Endometrial microvascular endothelial cells (primary cell): ENCODE results near the gene HSD17B11. TPM values are rescaled to one million over a fixed set of nuclear protein-coding genes. Genes with fewer than 3 reads are reported as not detected.
"Not testable (repeated sequence)": the region's sequence is repeated elsewhere in the genome, so short reads cannot be mapped to it uniquely, and the experiment has no call there.

ENCODE experiments used
- in situ Hi-C: cut with HindIII; loops from 2 replicates; pipeline ENCODE4 v1.10.0; 2017; ENCODE audit warnings: low sequenced_read_pairs, low pct_unique_long_range_greater_than_20kb; ENCODE audit errors: inconsistent ontology term
- total RNA-seq: library from RNA; depleted of rRNA; stranded (reverse); fragments of >200 nt; gene quantifications from one replicate; pipeline ENCODE4 v1.2.3, GENCODE V29; 2015; ENCODE audit errors: inconsistent ontology term

Gene HSD17B11
- total RNA-seq, 1 donor from 2014 or later = 26.9 TPM

GRCh38 chr4:87317527-87317926, 73.5 kb downstream of the HSD17B11 start:
- in situ Hi-C loops = no loop called here

GRCh38 chr4:87316961-87317360, 74.0 kb downstream of the HSD17B11 start:
- in situ Hi-C loops = no loop called here

GRCh38 chr4:87315000-87315399, 76.0 kb downstream of the HSD17B11 start:
- in situ Hi-C loops = not testable (repeated sequence)

GRCh38 chr4:87313756-87314155, 77.2 kb downstream of the HSD17B11 start:
- in situ Hi-C loops = no loop called here

- in situ Hi-C loops = no loop called here
These were observed 79.3 kb downstream of the HSD17B11 start for GRCh38 chr4:87311684-87312083.

GRCh38 chr4:87310691-87311335, 80.2 kb downstream of the HSD17B11 start:
- in situ Hi-C loops = no loop called here

GRCh38 chr4:87309625-87310024, 81.4 kb downstream of the HSD17B11 start:
- in situ Hi-C loops = no loop called here

GRCh38 chr4:87306056-87306455, 84.9 kb downstream of the HSD17B11 start:
- in situ Hi-C loops = no loop called here

GRCh38 chr4:87305562-87305961, 85.4 kb downstream of the HSD17B11 start:
- in situ Hi-C loops = no loop called here

GRCh38 chr4:87304745-87305432, 86.1 kb downstream of the HSD17B11 start:
- in situ Hi-C loops = no loop called here

- in situ Hi-C loops = no loop called here
These were observed 91.1 kb downstream of the HSD17B11 start for GRCh38 chr4:87299898-87300297.

GRCh38 chr4:87298362-87298761, 92.6 kb downstream of the HSD17B11 start:
- in situ Hi-C loops = no loop called here

GRCh38 chr4:87294911-87295310, 96.1 kb downstream of the HSD17B11 start:
- in situ Hi-C loops = not testable (repeated sequence)

- in situ Hi-C loops = not testable (repeated sequence)
These were observed 97.1 kb downstream of the HSD17B11 start for GRCh38 chr4:87293889-87294288.

- in situ Hi-C loops = no loop called here
These were observed 104.0 kb downstream of the HSD17B11 start for GRCh38 chr4:87286970-87287369.

Other genes starting within 250 kb of the HSD17B11 start
- gene KLHL8, start 170.6 kb downstream of the HSD17B11 start, total RNA-seq = 6.1 TPM
- gene HSD17B13, start 68.3 kb downstream of the HSD17B11 start, total RNA-seq = 0.09 TPM
- gene NUDT9, start 31.4 kb upstream of the HSD17B11 start, total RNA-seq = 14.5 TPM
- 4.4 TPM for gene SPARCL1, start 138.2 kb upstream of the HSD17B11 start, total RNA-seq
- not detected for gene DSPP, start 217.3 kb upstream of the HSD17B11 start, total RNA-seq